ENCODE data around the gene GNL3. TPM values are rescaled to one million over a fixed set of nuclear protein-coding genes. Genes with fewer than 3 reads are reported as not detected.

GNL3 gene, protein sequence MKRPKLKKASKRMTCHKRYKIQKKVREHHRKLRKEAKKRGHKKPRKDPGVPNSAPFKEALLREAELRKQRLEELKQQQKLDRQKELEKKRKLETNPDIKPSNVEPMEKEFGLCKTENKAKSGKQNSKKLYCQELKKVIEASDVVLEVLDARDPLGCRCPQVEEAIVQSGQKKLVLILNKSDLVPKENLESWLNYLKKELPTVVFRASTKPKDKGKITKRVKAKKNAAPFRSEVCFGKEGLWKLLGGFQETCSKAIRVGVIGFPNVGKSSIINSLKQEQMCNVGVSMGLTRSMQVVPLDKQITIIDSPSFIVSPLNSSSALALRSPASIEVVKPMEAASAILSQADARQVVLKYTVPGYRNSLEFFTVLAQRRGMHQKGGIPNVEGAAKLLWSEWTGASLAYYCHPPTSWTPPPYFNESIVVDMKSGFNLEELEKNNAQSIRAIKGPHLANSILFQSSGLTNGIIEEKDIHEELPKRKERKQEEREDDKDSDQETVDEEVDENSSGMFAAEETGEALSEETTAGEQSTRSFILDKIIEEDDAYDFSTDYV
- 10 to 100 TPM; 71.3 to 72.0 TPM for total RNA-seq

DNA sequence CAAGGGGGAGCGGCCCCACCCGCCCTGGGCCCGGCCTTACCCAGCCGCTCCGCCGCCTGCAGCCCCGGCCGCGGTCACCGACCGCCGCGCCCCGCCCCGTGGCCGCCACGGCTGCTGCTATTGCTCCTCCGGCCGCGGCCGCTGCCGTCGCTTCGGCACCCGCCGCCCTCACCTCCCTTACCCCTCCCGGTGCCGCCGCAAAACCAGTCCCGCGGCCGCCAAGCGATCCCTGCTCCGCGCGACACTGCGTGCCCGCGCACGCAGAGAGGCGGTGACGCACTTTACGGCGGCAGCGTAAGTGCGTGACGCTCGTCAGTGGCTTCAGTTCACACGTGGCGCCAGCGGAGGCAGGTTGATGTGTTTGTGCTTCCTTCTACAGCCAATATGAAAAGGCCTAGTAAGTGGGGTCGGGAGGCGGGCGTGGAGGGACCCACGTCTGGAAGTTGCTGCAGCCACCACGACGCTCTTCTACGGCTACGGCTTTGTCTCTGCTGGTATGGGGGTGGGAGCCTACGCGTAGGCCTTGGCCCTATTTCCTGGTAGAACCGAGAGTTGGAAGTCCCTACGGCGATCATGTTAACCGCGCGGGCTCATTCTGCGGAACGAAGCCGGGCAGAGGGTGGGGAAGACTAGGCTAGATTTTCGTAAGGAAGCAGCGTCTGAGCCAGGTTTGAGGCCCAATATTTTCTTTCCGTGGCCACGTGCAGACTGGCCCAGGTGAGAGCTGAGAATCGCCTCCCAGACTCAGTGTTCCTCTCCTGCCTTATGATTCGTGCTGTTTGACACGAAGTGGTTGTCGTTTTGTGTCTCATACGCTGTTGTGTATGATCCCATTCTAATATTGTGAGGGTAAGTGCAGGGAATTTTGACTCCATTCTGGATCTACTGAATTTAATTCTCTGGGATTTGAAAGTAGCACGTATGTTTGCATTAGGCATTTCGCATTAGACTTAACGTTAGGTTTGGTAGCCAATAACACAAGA lies at the start of gene GNL3, which contains the start of gene PBRM1:
TSS of gene GNL3 (plus strand) at position 324 of the 983 bp plus-strand sequence. CDS start at position 385, 61 bp downstream.
TSS of gene PBRM1 (minus strand) at position 205 of the 983 bp plus-strand sequence.

DNA sequence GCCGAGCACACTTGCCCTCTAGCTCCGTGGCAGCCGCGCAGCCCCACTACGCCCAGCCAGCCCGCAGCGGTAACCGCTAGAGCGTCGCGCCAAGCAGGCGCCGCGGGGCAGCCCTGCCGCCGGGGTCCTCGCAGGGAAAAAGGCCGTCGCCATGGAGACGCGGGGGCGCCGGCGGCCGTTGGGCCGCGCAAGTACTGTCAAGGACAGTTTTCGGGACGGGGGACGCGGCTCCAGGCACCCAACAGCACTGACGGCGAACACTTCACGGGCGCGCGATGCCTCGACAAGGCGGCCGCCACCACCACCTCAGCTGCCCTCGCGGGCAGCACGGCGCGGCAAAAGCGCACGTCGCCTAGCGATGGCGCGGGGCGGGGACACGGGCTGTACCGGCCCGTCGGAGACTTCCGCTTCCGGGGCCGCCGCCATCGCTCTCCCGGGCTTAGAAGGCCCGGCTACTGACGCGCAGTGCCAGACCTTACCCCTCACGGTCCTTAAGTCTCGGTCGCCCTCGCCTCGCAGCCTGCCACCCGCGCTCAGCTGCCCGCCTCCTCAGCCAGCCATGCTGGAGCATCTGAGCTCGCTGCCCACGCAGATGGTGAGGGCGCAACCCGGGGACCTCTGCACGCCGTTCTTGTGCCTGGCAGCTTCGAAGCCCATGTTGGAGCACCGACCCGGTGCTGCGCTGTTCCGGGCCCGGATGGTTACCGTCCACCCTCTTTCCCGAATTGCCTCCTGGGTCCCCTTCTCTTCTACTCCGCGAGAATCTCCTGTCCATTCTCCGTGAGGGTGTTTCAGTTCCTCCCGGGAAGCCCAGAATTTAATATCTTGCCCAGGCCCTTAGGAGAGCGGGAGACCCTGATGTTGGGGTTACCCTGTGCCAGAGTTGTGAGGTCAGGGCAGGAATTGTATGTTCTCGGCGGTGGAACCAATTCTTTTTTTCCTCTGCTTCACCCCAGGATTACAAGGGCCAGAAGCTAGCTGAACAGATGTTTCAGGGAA lies 20.2 kb downstream of the GNL3 start, which contains the start of the genes GLT8D1 and SPCS1:
TSS of gene GLT8D1 (minus strand) at position 104 of the 999 bp plus-strand sequence. CDS start 5,331 bp downstream, outside the sequence.
TSS of gene SPCS1 (plus strand) at position 419 of the 999 bp plus-strand sequence. CDS start at position 560, 141 bp downstream.

Other genes with a start within 250 kb of the GNL3 start
- not detected for gene SEMA3G, start 240.9 kb upstream of the GNL3 start, total RNA-seq
- 1 to 10 TPM; 1.9 to 2.1 TPM for gene TNNC1, start 232.0 kb upstream of the GNL3 start, total RNA-seq
- gene NISCH, start 230.4 kb upstream of the GNL3 start, total RNA-seq, result 10 to 100 TPM; 86.5 to 90.2 TPM
- gene STAB1, start 190.7 kb upstream of the GNL3 start, total RNA-seq, result not detected
- gene NT5DC2, start 152.2 kb upstream of the GNL3 start, total RNA-seq, result 10 to 100 TPM; 23.6 to 27.3 TPM
- gene UQCC5, start 149.4 kb upstream of the GNL3 start, total RNA-seq, result 1 to 10 TPM; 9.2 to 9.6 TPM
- 10 to 100 TPM; 81.3 to 81.5 TPM for gene PBRM1, start 119 bp upstream of the GNL3 start, total RNA-seq
- 10 to 100 TPM; 39.6 to 41.7 TPM for gene GLT8D1, start 19.8 kb downstream of the GNL3 start, total RNA-seq
- gene SPCS1, start 20.1 kb downstream of the GNL3 start, total RNA-seq, result 10 to 100 TPM; 92.3 to 98.5 TPM
- gene NEK4, start 84.9 kb downstream of the GNL3 start, total RNA-seq, result 10 to 100 TPM; 16.5 to 18.7 TPM
- gene ITIH1, start 91.6 kb downstream of the GNL3 start, total RNA-seq, result not detected
- not detected for gene ITIH3, start 108.8 kb downstream of the GNL3 start, total RNA-seq
- 10 to 100 TPM; 11.8 to 16.5 TPM for gene ITIH4, start 144.6 kb downstream of the GNL3 start, total RNA-seq
- 1 to 10 TPM; 1.7 to 2.5 TPM for gene MUSTN1, start 149.0 kb downstream of the GNL3 start, total RNA-seq
- 10 to 100 TPM; 22.4 to 24.8 TPM for gene STIMATE, start 211.5 kb downstream of the GNL3 start, total RNA-seq

All from activated naive CD4-positive, alpha-beta T cell treated with anti-CD3 and anti-CD28 coated beads, Interleukin-2, amount 10 ng/mL, durations not matched to agents 5 hours and 36 hours (primary cell).